Lower leg skin (tissue), 3 donors: ENCODE measurements around the gene ZCCHC2.

Source experiments
- CTCF ChIP-seq, 3 donors: fragments of 450-650 bp; IDR thresholded peaks; one replicate each; pipeline ENCODE4 v1.5.1; 2016; ENCODE audit warnings: antibody characterized with exemption in 3 of 3, mild to moderate bottlenecking in 3 of 3, moderate library complexity in 2 of 3
- POLR2A ChIP-seq, 2 donors: fragments of 450-650 bp; IDR thresholded peaks; one replicate each; pipeline ENCODE4 v1.6.1; 2016 to 2017; ENCODE audit warnings: antibody characterized with exemption in 2 of 2, mild to moderate bottlenecking in 1 of 2, moderate library complexity in 1 of 2

GRCh38 chr18:62556397-62556796 lies 33.6 kb downstream of the ZCCHC2 start:
- no peak for TF ChIP-seq CTCF (IDR thresholded peaks at IDR 0.05)
- no peak for TF ChIP-seq POLR2A (IDR thresholded peaks at IDR 0.05)
